Stimulated activated CD8-positive, alpha-beta memory T cell treated with anti-CD3 and anti-CD28 coated beads, Interleukin-2, amount 100 ng/mL, for 1 hour (primary cell): ENCODE results near the gene CDC42BPG.
"Not testable (repeated sequence)": the region's sequence is repeated elsewhere in the genome, so short reads cannot be mapped to it uniquely, and the experiment has no call there.

Experiments
- DNase-seq, 2 donors: peaks; one replicate each; pipeline ENCODE4 v3.0.0-alpha.2; 2020; ENCODE audit warnings: low read depth in 2 of 2

Gene CDC42BPG

DNA sequence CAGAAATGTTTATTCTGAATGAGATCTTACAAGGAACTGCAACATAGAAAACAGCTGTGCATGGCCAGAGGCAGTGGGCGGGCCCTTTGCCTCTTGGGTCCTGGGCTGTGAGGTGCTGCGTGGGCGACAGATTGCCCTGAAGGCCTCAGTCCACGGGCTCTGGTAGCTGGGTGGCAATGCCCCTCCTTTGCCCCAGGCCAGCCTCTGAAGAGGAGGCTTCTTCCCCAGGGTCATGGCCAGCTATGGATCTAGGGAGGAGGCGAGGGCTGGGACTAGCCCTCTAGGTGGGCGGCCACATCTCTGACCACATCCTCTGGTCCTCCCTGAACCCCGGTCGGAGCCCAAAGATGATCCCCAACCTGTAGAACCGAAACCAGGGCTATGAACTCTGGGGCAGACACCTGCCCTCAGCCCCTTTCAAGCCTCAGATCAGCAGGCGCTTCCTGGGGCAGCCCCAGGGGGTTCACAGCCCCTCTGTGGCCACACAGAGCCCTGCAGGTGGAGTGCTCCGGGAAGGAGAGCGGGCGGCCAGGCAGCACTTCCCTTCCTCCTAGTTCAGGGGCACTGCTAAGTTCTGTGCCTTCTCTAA lies 6.6 kb upstream of the CDC42BPG start:
- no peak for DNase-seq

DNA sequence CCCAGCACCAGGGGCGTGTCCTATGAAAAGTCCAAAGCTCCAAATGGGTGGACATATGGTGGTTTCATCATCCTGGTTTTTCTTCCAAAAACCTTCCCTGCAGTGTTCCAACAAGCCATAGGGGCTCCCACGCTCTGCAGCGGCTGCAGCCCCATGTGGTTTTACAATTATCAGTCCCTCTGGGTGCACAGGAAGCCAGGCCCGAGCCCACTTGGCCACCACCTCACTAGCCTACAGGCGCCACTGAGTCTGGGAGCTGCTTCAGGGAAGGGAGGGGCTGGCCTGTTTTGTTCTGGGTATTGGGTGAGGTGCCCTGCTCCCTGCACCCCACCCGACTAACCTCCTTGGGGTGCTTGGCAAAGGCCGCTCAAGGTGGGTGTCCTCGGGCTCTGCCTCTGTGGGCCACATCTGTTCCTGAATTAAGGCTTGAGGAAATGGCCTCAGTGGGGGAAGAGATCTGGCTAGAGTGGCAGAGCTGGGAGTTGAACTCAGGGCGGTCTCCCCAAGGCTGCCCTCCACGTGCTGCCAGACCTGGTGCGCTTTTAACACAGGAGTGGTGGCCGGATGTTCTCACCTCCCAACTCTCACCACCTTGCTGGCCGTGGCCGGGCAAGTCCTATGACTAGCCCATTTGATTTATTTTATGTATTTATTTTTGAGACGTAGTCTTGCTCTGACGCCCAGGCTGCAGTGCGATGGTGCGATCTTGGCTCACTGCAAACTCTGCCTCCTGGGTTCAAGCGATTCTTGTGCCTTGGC lies 5.3 kb upstream of the CDC42BPG start:
- no peak for DNase-seq

DNA sequence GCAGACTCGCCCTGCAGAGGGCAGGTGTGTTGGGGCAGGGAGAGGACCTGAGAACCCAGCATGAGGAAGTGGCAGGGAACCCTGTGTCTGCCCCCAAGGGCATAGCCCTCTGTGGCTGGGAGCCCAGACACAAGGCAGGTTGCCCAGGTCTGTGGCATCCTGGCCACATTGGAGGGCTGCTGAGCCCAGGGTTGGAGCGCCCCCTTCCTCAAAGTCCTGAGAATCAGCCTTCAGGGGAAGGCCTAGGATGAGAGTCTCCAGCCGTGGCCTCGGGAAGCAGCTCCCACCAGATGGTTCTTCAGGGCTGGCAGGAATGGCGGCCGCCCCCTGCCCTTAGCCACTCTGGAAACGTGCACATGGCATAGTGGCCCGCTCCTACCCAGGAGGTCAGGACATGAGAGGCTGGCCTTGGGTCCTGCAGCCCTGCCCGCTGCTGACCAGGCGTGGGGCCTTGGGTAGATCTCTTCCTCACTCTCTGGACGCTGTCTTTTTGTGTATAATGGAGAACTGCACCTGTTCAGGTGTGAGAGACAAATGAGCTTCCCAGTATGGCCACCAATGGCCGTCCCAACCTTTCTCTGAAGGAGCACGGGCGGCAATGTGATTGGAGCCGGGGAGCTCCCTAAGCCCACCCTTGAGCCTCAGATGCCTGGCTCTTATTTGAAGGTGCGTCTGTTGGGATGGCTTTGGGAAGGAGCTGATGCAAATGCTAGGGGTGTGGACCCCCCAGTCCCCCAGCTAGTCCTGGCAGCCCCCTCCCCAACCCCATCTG lies 4.6 kb upstream of the CDC42BPG start:
- no peak for DNase-seq

DNA sequence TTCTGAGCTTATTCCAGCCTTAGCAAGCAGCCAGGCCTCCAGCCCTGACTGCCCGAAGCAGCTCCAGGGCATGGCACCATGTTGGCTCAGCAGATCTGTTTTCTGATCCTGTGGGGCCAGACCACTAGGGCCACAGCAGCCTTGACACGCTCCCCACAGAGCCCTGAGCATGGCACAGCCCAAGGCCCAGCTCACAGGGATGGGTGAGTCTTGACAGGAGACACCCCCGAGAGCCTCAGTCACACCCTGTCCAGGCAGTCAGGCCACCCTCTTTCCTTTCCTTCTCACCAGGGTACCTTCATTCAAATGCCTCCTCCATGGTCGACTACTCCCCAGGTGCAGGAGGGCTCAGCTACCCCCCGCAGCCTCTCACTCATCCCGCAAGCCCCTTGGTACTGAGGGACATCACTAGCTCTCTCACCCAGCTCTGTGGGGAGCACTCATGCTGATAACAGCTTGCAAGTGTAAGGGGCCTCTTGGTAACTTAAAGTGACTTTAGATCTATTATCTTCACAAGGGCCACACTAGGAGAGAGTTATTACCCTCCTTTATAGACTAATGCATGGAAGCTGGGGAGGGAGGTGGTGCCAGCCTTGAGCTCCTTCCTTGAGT lies 3.9 kb upstream of the CDC42BPG start:
- DNase-seq: no peak

DNA sequence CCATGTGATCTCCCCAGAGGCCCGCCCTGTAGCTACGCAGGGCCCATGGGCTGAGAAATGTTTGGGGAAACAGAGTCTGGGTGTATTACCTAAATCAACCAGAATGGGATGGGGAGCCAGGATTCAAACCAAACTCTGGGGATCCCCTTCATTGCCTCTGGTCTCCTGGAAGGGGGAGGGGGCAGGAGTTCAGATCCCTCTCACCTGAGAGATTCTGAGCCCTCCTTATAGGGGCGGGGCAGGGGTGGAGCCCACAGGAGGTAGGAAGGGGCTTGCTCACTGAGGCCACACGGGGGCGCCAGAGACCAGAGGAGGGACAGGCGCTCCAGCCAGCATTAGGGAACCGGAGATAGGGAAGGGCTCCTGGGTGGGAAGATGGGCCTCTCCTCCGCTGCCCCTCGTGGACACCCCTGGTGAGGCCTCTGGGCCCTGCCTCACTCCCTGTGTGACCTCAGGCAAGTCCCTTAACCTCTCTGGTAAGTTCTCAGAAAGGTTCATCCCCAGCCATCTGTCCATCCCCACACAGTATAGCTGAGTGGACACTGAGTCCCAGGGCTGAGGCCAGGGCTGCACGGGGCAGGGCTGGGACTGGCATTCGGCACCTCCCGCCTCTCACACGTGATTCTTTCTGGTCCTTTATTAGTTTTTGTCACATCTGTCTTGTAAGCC lies 2.7 kb upstream of the CDC42BPG start:
- peak; percentile 86 to 87 for DNase-seq

DNA sequence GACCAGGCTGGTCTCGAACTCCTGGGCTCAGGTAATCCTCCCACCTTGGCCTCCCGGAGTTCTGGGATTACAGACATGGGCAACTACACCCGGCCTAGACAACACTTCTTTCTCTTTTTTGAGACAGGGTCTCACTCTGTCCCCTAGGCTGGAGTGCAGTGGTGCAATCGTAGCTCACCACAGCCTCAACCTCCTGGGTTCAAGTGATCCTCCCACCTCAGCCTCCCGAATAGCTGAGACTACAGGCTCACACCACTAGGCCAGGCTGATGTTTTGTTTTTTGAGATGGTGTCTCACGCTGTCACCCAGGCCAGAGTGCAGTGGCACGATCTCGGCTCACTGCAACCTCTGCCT lies 1.3 kb upstream of the CDC42BPG start:
- DNase-seq: not testable (repeated sequence)

DNA sequence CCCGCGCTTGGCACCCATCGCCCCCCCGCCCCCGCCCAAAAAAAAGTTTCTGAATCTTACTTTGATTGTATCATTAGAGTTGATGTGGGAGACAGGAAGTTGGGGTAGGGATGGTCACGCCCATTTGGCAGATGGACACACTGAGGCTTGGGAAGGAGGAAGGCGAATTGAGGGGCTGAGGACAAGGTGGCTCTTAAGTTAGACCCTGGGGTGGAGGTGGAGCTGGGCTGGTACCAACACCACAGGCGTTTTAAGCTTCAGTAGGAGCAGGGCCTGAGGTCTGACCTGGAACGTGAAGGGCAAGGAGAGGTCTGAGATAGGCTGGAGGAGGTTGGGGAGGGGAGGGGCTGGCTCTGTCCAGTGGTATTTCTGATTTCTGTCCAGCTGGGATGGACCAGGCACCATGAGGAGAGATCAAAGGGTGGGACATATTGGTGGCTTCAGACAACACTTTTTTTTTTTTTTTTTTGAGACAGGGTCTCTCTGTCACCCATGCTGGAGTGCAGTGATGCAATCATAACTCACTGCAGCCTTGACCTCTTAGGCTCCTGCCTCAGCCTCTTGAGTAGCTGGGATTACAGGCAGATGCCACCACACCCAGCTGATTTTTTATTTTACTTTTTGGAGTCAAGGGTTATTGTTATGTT lies 799 bp upstream of the CDC42BPG start:
- no peak for DNase-seq

DNA sequence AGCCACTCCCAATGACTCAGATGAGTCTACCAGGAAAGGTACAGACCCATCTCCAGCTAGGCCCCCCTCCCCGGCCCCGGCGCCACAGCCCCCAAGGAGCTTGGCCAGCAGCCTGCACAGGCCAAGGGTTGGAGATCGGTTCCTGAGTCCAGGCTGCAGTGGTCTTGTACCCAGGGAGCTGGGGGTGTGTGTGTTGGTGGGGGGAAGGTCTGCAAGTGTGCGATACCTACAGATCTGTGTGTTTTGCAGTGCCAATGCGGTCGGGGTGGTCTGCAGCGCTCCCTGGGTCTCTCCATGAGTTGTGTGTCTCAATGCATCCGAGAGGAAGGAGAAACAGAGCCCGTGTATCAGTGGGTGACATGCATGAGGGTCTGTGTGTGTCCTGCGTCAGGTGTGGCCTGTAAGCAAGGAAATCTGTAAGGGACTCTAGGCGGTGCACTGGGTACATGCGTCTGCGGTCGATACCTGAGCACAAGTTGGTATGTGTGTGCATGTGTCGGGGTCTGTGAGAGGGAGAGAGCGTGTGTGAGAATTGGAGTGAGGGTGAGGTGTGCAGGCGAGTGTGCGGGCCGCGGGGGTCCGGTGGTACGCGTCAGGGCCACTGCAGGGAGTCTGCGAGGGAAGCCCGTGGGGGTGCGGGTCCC lies 645 bp downstream of the CDC42BPG start:
- DNase-seq: no peak

DNA sequence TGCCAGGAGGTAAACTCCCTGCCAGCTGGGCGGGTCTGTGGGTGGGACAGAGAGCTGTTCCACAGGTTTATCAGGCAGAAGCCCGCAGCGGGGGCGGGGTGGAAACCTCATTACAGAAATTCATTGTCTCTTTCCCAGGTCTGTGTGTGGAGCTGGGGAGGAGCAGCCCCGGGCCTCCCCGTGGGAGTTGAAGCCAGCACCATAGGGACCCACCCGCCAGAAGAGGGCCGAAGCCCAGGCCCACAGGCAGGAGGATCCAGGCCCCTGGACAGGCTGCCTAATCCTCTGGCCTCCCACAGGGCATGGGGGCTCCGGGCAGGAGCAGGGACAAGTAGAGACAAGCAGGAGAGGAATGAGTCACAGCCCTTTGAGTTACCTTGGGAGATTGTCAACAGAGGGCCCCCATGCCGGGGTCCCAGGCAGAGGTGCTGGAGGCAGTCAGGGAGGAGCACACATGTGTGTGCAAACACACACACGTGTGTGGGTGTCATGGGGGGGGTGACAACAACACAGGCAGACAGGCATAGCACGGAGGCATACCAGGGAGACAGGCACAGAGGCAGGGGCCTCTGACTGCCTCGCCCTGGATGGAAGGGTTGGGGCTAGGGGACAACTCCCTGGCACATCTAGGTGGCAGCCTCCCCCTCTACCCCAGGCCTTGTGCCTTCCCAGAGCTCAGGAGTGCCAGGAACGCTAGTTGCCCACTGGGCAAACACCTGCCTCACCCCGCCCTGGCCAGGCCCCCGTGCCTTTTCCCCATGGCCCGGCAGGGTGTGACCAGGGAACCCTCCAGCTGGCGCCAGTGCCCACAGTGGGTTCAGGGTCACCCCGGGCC lies 1.4 kb downstream of the CDC42BPG start:
- DNase-seq: no peak

DNA sequence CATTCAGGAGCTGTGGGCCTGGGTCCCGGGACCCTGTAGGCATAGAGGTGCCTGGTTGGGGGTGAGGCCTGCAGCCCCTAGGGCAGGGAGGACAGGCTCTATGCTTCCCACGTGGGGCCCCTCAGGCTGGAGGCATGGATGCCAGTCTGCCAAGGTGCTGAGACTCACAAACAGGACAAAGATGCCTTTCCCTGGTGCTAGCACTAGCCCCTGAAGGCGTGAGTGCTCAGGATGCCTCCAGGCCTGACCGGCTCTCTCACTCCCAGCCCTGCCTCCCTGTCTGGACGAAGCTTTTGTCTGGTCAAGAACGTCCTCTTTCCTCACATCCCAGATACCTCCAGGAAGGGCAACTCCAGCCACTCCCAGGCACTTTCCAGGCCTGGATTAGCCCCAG lies 2.1 kb downstream of the CDC42BPG start:
- DNase-seq: no peak

DNA sequence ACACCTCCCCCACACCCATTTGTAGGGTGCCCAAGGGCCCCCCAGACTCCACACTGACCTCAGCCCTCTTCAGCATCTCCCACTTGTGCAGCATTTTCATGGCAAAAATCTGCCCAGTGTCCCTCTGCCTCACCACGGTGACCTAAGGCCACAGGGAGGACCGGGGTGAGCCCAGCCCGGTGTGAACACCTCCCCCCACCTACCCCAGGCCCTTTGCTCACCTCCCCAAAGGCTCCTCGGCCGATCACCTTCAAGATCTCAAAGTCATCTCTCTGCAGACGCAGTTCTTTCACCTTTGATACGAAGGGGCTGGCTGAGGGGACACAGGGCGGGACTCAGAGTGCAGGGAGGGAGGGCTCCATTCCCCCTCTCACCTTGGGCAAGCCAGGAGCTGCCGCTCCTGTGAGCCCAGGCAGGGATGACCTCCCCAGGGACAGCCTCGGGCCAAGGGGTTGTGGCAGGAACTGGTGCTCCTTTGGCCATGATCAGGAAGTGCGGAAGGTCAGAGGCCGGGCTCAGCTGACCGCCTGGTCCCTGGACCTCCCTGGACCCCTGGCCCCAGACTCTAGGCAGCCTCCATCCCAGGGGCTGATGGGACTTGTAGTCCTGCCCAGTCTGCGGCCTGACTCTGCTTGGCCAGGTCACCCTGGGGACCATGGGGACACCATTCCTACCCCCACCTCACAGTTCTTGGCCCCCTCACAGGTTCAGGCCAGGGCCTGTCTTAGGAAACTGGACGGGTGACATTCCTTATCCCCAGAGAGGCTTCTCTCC lies 2.7 kb downstream of the CDC42BPG start:
- no peak for DNase-seq

DNA sequence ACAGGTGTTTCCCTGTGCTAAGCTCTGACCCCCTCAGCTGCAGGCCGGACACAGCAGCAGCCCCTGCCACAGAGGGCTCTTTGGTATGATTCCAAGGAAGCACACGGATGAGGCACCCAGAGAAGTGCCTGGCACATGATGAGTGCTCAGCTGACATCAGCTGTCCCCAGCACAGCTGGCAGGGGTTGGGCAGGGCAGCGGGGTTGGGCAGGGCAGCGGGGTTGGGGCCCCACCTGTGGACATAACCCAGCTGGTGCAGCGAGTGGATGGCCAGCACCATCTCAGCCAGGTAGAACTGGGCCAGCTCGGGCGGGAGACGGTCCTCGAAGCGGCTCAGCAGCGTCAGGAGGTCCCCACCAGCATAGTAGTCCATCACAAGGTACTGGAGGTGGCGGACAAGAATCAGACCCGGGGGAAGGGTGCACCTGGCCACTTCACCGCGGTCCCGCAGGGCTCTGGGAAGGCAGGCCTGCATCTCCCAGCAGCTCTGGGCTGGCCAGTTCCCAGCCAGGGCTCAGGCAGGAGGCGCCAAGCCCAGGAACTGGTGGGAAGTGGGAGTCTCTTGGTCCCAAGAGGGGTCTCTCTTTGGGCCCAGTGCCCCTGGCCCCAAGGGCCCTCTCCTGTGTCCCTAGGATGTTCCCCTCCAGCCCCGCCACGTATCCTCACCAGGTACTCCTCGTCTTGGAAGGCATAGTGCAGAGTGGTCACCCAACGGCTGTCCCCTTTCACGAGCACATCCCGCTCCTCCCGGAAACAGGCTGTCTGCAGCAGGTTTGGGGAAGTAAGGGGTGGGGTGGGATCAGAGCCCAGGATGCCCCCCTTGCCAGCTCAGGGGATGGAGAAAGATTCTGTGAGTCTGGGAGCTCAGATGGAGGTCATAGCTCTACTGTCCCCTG lies 4.3 kb downstream of the CDC42BPG start:
- DNase-seq: no peak

DNA sequence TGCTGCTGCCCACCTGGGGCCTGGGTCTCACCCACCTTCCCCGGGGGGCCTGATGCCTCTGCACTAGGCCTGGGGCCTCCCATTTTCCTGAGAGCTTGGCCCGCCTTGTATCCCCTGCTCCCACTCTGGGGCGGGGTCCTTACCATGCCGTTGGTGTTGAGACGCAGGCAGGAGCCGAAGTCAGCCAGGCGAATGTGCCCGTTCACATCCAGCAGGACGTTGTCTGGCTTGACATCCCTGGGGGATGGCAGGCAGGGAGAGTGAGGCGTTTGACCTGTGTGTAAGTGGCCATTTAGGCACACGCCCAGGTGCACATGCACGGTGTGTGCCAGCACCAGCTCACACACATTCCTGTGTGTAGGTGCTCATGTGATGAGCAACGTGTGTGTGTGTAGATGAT lies 5.1 kb downstream of the CDC42BPG start:
- no peak for DNase-seq

DNA sequence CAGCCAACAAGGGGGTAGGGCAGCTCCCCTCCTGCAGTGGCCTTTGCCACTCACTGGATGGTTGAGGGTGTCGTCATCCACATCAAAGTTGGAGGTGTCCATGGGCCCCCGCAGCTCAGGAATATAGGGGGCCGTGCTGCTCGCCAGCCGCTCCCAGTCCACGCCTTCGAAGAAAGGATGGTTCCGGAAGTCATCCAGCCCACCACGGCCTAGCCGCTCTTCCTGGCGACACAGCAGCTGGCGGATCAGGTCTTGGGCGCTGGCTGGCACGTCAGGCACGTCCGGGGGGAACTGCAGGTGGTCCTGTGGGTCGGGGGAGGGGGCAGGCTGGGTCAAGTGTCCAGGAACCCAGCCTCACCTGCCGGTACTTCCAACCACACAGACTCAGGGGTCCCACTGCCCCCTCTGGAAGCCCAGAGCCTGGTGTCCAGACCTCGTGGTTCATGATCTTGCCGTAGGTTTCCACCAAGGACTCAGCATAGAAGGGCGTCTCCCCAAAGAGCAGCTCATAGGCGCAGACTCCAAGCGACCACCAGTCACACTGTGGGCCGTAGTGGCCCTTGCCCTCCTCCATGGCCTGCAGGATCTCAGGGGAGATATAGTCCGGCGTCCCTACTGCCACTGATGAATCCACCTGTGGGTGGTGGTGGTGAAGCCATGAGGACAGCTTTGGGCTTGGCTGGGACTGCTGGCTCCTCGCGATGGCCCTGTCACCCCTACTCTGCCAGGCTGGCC lies 5.7 kb downstream of the CDC42BPG start:
- no peak for DNase-seq

DNA sequence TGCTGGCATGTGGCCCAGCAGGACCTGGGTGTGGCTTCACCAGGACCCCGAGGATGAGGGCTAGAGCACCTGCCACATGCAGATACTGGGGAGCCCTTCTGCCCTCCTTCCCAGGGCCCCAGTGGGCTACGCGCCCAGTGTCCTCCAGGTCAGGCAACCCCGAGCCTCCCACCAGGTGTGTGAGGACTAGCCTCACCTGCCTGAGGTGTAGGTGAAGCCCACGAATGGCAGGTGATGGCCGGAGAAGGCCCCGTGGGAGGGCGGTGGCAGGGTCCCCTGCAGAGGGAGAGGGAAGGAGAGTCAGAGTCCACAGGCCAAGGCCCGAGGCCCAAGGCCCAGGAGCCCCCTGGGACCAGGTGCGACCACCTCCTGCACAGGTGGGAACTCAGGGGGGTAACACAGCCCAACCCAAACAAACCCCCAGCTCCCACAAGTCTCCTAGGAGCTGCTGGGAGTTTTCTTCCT lies 6.5 kb downstream of the CDC42BPG start:
- no peak for DNase-seq

DNA sequence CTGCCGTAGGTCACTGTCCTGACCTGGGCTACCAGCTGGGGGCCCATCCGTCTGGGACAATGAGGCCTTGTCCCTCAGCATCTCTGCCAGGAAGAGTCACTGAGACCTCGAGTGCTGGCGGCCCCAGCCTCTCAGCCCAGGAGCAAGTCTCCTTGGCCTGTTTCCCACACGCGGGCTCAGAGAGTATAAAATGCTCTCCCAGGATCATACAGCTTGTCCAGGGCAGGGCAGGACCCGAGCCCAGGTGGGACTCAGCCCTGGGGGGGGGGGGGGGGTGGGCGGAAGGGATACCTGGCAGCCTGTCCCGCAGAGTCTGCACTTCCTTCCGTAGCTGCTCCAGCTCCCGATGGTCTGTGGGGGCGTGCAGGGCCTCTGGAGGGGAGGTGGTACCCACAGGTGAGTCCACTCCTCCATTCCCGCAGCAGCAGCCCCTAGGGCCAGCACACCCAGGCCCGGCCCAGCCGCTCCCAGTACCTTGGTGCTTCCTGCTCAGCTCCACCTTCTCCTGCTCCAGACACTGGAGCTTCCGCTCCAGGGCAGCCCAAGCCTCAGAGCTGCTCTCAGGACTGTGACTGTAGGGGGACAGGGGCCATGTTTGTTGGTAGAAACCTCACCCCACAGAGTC lies 7.9 kb downstream of the CDC42BPG start:
- DNase-seq: no peak
